IgD-negative memory B cell (primary cell): Measurements from ENCODE around the gene TRIML2. TPM values are rescaled to one million over a fixed set of nuclear protein-coding genes. Genes with fewer than 3 reads are reported as not detected.

Experiments used
- H3K27ac Mint-ChIP-seq, 3 donors: one replicate each; pipeline ENCODE4 v1.8.0; 2020 to 2022; ENCODE audit warnings: mild to moderate bottlenecking in 3 of 3, mixed read lengths in 3 of 3, moderate library complexity in 1 of 3
- H3K27me3 Mint-ChIP-seq: one replicate; pipeline ENCODE4 v1.8.0; 2021; ENCODE audit warnings: mixed read lengths
- H3K36me3 Mint-ChIP-seq: one replicate; pipeline ENCODE4 v1.8.0; 2020; ENCODE audit warnings: mild to moderate bottlenecking, mixed read lengths
- H3K4me1 Mint-ChIP-seq, 3 donors: one replicate each; pipeline ENCODE4 v1.8.0; 2020 to 2022; ENCODE audit warnings: mixed read lengths in 3 of 3, mild to moderate bottlenecking in 1 of 3
- H3K4me3 Mint-ChIP-seq, 4 donors: one replicate each; pipeline ENCODE4 v1.8.0; 2020 to 2022; ENCODE audit warnings: mild to moderate bottlenecking in 4 of 4, mixed read lengths in 4 of 4, moderate library complexity in 3 of 4
- H3K9me3 Mint-ChIP-seq, 3 donors: one replicate each; pipeline ENCODE4 v1.8.0; 2020 to 2021; ENCODE audit warnings: mixed read lengths in 3 of 3, mild to moderate bottlenecking in 1 of 3
- polyA plus RNA-seq: library from polyadenylated mRNA; unstranded; fragments of 300-500 nt; fragmentation: Illumina TruSeq; gene quantifications from one replicate; pipeline ENCODE4 v1.2.3, GENCODE V29; 2021

Gene TRIML2
- polyA plus RNA-seq, 1 donor from 2014 or later, result not detected

GRCh38 chr4:188117631-188118324 is 8.4 kb upstream of the TRIML2 start:
- Mint-ChIP-seq H3K4me3 (no peak overlapping the region), H3K4me1 (no peaks in the 10 kb centered on the region), H3K27ac (no peak overlapping the region), H3K27me3 (no peaks in the 10 kb centered on the region), H3K36me3 (no peaks in the 10 kb centered on the region), H3K9me3 (peaks cover 0 to 9% (median 9%) of the 10 kb centered on the region in 3 donors)

GRCh38 chr4:188113156-188113555 is 3.8 kb upstream of the TRIML2 start:
- no peaks in the 10 kb centered on the region for H3K4me1 Mint-ChIP-seq
- H3K27ac Mint-ChIP-seq, result no peak overlapping the region
- H3K9me3 Mint-ChIP-seq, result peaks cover 3 to 14% (median 4%) of the 10 kb centered on the region in 3 donors
- H3K27me3 Mint-ChIP-seq, result no peaks in the 10 kb centered on the region
- H3K4me3 Mint-ChIP-seq, result no peak overlapping the region
- H3K36me3 Mint-ChIP-seq, result no peaks in the 10 kb centered on the region

- Mint-ChIP-seq H3K9me3 (peaks cover 3 to 14% (median 3%) of the 10 kb centered on the region in 3 donors), H3K4me1 (no peaks in the 10 kb centered on the region), H3K4me3 (no peak overlapping the region), H3K27me3 (no peaks in the 10 kb centered on the region), H3K27ac (no peak overlapping the region), H3K36me3 (no peaks in the 10 kb centered on the region)
Observed at GRCh38 chr4:188111955-188112354, 2.6 kb upstream of the TRIML2 start.

- H3K27ac Mint-ChIP-seq, result no peak overlapping the region
- H3K4me3 Mint-ChIP-seq, result no peak overlapping the region
- no peaks in the 10 kb centered on the region for H3K27me3 Mint-ChIP-seq
- no peaks in the 10 kb centered on the region for H3K36me3 Mint-ChIP-seq
- H3K4me1 Mint-ChIP-seq, result no peaks in the 10 kb centered on the region
- H3K9me3 Mint-ChIP-seq, result peaks cover 2 to 14% (median 3%) of the 10 kb centered on the region in 3 donors
Observed at GRCh38 chr4:188110741-188111471, 1.5 kb upstream of the TRIML2 start.

GRCh38 chr4:188110036-188110435 is 633 bp upstream of the TRIML2 start:
- H3K9me3 Mint-ChIP-seq, result peaks cover 1 to 14% (median 5%) of the 10 kb centered on the region in 3 donors
- no peaks in the 10 kb centered on the region for H3K27me3 Mint-ChIP-seq
- H3K27ac Mint-ChIP-seq, result no peak overlapping the region
- H3K4me3 Mint-ChIP-seq, result no peak overlapping the region
- H3K36me3 Mint-ChIP-seq, result no peaks in the 10 kb centered on the region
- no peaks in the 10 kb centered on the region for H3K4me1 Mint-ChIP-seq

GRCh38 chr4:188107931-188108843 is 1.2 kb downstream of the TRIML2 start:
- peaks cover 5 to 19% (median 5%) of the 10 kb centered on the region in 3 donors for H3K9me3 Mint-ChIP-seq
- peak overlapping the region in 1 of 3 donors; percentile 41 for H3K27ac Mint-ChIP-seq
- H3K36me3 Mint-ChIP-seq, result peaks cover 2% of the 10 kb centered on the region

GRCh38 chr4:188106454-188106853 is 2.9 kb downstream of the TRIML2 start:
- Mint-ChIP-seq H3K9me3 (peaks cover 5 to 19% (median 6%) of the 10 kb centered on the region in 3 donors), H3K36me3 (peaks cover 2% of the 10 kb centered on the region), H3K27me3 (no peaks in the 10 kb centered on the region), H3K4me1 (no peaks in the 10 kb centered on the region), H3K27ac (no peak overlapping the region), H3K4me3 (peak overlapping the region in 1 of 4 donors; percentile 85)

More at GRCh38 chr4:188107931-188108843, 1.2 kb downstream of the TRIML2 start:
- Mint-ChIP-seq H3K27me3 (no peaks in the 10 kb centered on the region), H3K4me3 (no peak overlapping the region), H3K4me1 (no peaks in the 10 kb centered on the region)

GRCh38 chr4:188092824-188093223 is 16.6 kb downstream of the TRIML2 start:
- Mint-ChIP-seq H3K27ac (no peak overlapping the region), H3K9me3 (peaks cover 0 to 32% (median 5%) of the 10 kb centered on the region in 3 donors), H3K36me3 (no peaks in the 10 kb centered on the region), H3K27me3 (no peaks in the 10 kb centered on the region), H3K4me1 (no peaks in the 10 kb centered on the region), H3K4me3 (no peak overlapping the region)

GRCh38 chr4:188086858-188087257 is 22.5 kb downstream of the TRIML2 start:
- Mint-ChIP-seq H3K4me1 (no peaks in the 10 kb centered on the region), H3K4me3 (no peak overlapping the region), H3K36me3 (no peaks in the 10 kb centered on the region), H3K9me3 (peaks cover 7 to 19% (median 7%) of the 10 kb centered on the region in 3 donors), H3K27ac (no peak overlapping the region), H3K27me3 (no peaks in the 10 kb centered on the region)

- no peaks in the 10 kb centered on the region for H3K36me3 Mint-ChIP-seq
- no peak overlapping the region for H3K4me3 Mint-ChIP-seq
- no peaks in the 10 kb centered on the region for H3K4me1 Mint-ChIP-seq
- H3K9me3 Mint-ChIP-seq, result peaks cover 4 to 14% (median 7%) of the 10 kb centered on the region in 3 donors
- H3K27me3 Mint-ChIP-seq, result no peaks in the 10 kb centered on the region
- H3K27ac Mint-ChIP-seq, result no peak overlapping the region
Observed at GRCh38 chr4:188082796-188083195, 26.6 kb downstream of the TRIML2 start.

- H3K27ac Mint-ChIP-seq, result no peak overlapping the region
- H3K4me1 Mint-ChIP-seq, result no peaks in the 10 kb centered on the region
- no peak overlapping the region for H3K4me3 Mint-ChIP-seq
- H3K27me3 Mint-ChIP-seq, result no peaks in the 10 kb centered on the region
- H3K9me3 Mint-ChIP-seq, result peaks cover 4 to 21% (median 6%) of the 10 kb centered on the region in 3 donors
- peaks cover 5% of the 10 kb centered on the region for H3K36me3 Mint-ChIP-seq
Observed at GRCh38 chr4:188078116-188078515, 31.3 kb downstream of the TRIML2 start.

- Mint-ChIP-seq H3K36me3 (peaks cover 5% of the 10 kb centered on the region), H3K27ac (no peak overlapping the region), H3K4me3 (no peak overlapping the region), H3K27me3 (no peaks in the 10 kb centered on the region), H3K9me3 (peaks cover 3 to 16% (median 6%) of the 10 kb centered on the region in 3 donors), H3K4me1 (no peaks in the 10 kb centered on the region)
Observed at GRCh38 chr4:188076169-188076568, 33.2 kb downstream of the TRIML2 start.

GRCh38 chr4:188061083-188061482 is 48.3 kb downstream of the TRIML2 start:
- H3K27me3 Mint-ChIP-seq, result no peaks in the 10 kb centered on the region
- H3K27ac Mint-ChIP-seq, result no peak overlapping the region
- peaks cover 4 to 7% (median 4%) of the 10 kb centered on the region in 3 donors for H3K9me3 Mint-ChIP-seq
- H3K36me3 Mint-ChIP-seq, result no peaks in the 10 kb centered on the region
- no peak overlapping the region for H3K4me3 Mint-ChIP-seq
- H3K4me1 Mint-ChIP-seq, result no peaks in the 10 kb centered on the region

GRCh38 chr4:188053302-188053701 is 56.1 kb downstream of the TRIML2 start:
- H3K27me3 Mint-ChIP-seq, result no peaks in the 10 kb centered on the region
- no peaks in the 10 kb centered on the region for H3K4me1 Mint-ChIP-seq
- H3K36me3 Mint-ChIP-seq, result no peaks in the 10 kb centered on the region
- no peak overlapping the region for H3K27ac Mint-ChIP-seq
- peaks cover 3 to 7% (median 3%) of the 10 kb centered on the region in 3 donors for H3K9me3 Mint-ChIP-seq
- H3K4me3 Mint-ChIP-seq, result no peak overlapping the region

GRCh38 chr4:188046657-188047056 is 62.7 kb downstream of the TRIML2 start:
- Mint-ChIP-seq H3K9me3 (peaks cover 1 to 3% (median 3%) of the 10 kb centered on the region in 3 donors), H3K27me3 (no peaks in the 10 kb centered on the region), H3K4me1 (no peaks in the 10 kb centered on the region), H3K27ac (no peak overlapping the region), H3K36me3 (no peaks in the 10 kb centered on the region), H3K4me3 (no peak overlapping the region)
